Brain microvascular endothelial cell (primary cell): ENCODE measurements around the gene CLEC18B.
"Not testable (repeated sequence)": the region's sequence is repeated elsewhere in the genome, so short reads cannot be mapped to it uniquely, and the experiment has no call there.

Source experiments
- DNase-seq: peaks from one replicate; pipeline ENCODE4 v3.0.0-alpha.2; 2020
- H3K27ac ChIP-seq: fragments of 250-450 bp; sonication (Bioruptor Pico); 2 replicates; pipeline ENCODE4 v1.5.1; 2020; ENCODE audit warnings: mild to moderate bottlenecking, moderate library complexity
- H3K27me3 ChIP-seq: fragments of 250-450 bp; sonication (Bioruptor Pico); replicated peaks from 2 replicates; pipeline ENCODE4 v1.5.1; 2020; ENCODE audit warnings: mild to moderate bottlenecking
- H3K36me3 ChIP-seq: fragments of 250-450 bp; sonication (Bioruptor Pico); replicated peaks from 2 replicates; pipeline ENCODE4 v1.5.1; 2020; ENCODE audit warnings: mild to moderate bottlenecking
- H3K4me3 ChIP-seq: 2 replicates; pipeline ENCODE4 v1.5.1; 2011; ENCODE audit warnings: low read depth, mild to moderate bottlenecking, control low read depth, low read length, moderate library complexity
- in situ Hi-C: cut with HindIII; loops from 2 replicates; pipeline ENCODE4 v1.10.0; 2017; ENCODE audit warnings: low sequenced_read_pairs, low pct_ligation_motif_present
- TF ChIP-seq, protein P1 (sequence below): IDR thresholded peaks from 2 replicates; pipeline ENCODE4 v1.5.1; 2011; ENCODE audit warnings: low read depth, mild to moderate bottlenecking, moderate library complexity, low read length, control low read depth, inconsistent platforms; ENCODE audit errors: missing control alignments

The CLEC18B gene

GRCh38 chr16:74420612-74421481, at the start of gene CLEC18B:
Gene CLEC18B (minus strand): TSS chr16:74421478. CDS start chr16:74421270, 208 bp downstream.
- DNase-seq: peak; percentile 28
- in situ Hi-C loops, H3K4me3 ChIP-seq: not testable (repeated sequence)

GRCh38 chr16:74469946-74470478, 48.7 kb upstream of the CLEC18B start:
- TF ChIP-seq, protein P1, sequence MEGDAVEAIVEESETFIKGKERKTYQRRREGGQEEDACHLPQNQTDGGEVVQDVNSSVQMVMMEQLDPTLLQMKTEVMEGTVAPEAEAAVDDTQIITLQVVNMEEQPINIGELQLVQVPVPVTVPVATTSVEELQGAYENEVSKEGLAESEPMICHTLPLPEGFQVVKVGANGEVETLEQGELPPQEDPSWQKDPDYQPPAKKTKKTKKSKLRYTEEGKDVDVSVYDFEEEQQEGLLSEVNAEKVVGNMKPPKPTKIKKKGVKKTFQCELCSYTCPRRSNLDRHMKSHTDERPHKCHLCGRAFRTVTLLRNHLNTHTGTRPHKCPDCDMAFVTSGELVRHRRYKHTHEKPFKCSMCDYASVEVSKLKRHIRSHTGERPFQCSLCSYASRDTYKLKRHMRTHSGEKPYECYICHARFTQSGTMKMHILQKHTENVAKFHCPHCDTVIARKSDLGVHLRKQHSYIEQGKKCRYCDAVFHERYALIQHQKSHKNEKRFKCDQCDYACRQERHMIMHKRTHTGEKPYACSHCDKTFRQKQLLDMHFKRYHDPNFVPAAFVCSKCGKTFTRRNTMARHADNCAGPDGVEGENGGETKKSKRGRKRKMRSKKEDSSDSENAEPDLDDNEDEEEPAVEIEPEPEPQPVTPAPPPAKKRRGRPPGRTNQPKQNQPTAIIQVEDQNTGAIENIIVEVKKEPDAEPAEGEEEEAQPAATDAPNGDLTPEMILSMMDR: no peak

More at GRCh38 chr16:74420612-74421481, at the start of gene CLEC18B:
- not testable (repeated sequence) for H3K27me3 ChIP-seq, H3K27ac ChIP-seq, H3K36me3 ChIP-seq

GRCh38 chr16:74468807-74469525, 47.7 kb upstream of the CLEC18B start:
- TF ChIP-seq, protein P1: no peak
- no peak overlapping the region for H3K4me3 ChIP-seq
- peaks cover 62% of the 10 kb centered on the region for H3K36me3 ChIP-seq
- no peak overlapping the region for H3K27ac ChIP-seq
- no peak for DNase-seq
- in situ Hi-C loops: no loop called here
- H3K27me3 ChIP-seq: no peaks in the 10 kb centered on the region

More at GRCh38 chr16:74469946-74470478, 48.7 kb upstream of the CLEC18B start:
- Histone ChIP-seq H3K4me3 (no peak overlapping the region), H3K27ac (no peak overlapping the region), H3K27me3 (no peaks in the 10 kb centered on the region), H3K36me3 (peaks cover 64% of the 10 kb centered on the region)
- DNase-seq: no peak
- in situ Hi-C loops: no loop called here

GRCh38 chr16:74466872-74467271, 45.6 kb upstream of the CLEC18B start:
- Histone ChIP-seq H3K36me3 (peaks cover 62% of the 10 kb centered on the region), H3K27ac (no peak overlapping the region), H3K4me3 (no peak overlapping the region), H3K27me3 (no peaks in the 10 kb centered on the region)
- TF ChIP-seq, protein P1: no peak
- in situ Hi-C loops: no loop called here
- DNase-seq: no peak

- no peak overlapping the region for H3K27ac ChIP-seq
Measured at GRCh38 chr16:74465851-74466685, 44.8 kb upstream of the CLEC18B start.

More at GRCh38 chr16:74465851-74466685, 44.8 kb upstream of the CLEC18B start:
- in situ Hi-C loops: no loop called here
- peaks cover 56% of the 10 kb centered on the region for H3K36me3 ChIP-seq
- no peak for DNase-seq
- no peak overlapping the region for H3K4me3 ChIP-seq
- no peaks in the 10 kb centered on the region for H3K27me3 ChIP-seq
- TF ChIP-seq, protein P1: no peak
